Osteoblast (primary cell): ENCODE measurements around the gene CDH11. TPM values are rescaled to one million over a fixed set of nuclear protein-coding genes. Genes with fewer than 3 reads are reported as not detected.
A peak's percentile ranks its signal among the peaks of the same experiment; 100 is the strongest.

ENCODE experiments used
- DNase-seq: peaks from one replicate; pipeline ENCODE4 v3.0.0; 2011; ENCODE audit warnings: low spot score, mixed read lengths; ENCODE audit not compliant: insufficient read length; ENCODE audit errors: missing footprints
- H2AFZ ChIP-seq: 2 replicates; pipeline ENCODE4 v1.6.0; 2011; ENCODE audit warnings: mild to moderate bottlenecking, low read length
- H3K27ac ChIP-seq: 2 replicates; pipeline ENCODE4 v1.5.1; 2011; ENCODE audit warnings: mild to moderate bottlenecking, low read depth, low read length, moderate library complexity
- H3K27me3 ChIP-seq: 2 replicates; pipeline ENCODE4 v1.6.0; 2012; ENCODE audit warnings: mild to moderate bottlenecking, control low read depth, inconsistent platforms, low read length, moderate library complexity; ENCODE audit not compliant: insufficient read depth
- H3K36me3 ChIP-seq: 2 replicates; pipeline ENCODE4 v1.5.1; 2011; ENCODE audit warnings: mild to moderate bottlenecking, low read length, control low read depth, moderate library complexity; ENCODE audit not compliant: insufficient read depth
- H3K4me1 ChIP-seq: 2 replicates; pipeline ENCODE4 v1.5.1; 2011; ENCODE audit warnings: mild to moderate bottlenecking, low read length, control low read depth, moderate library complexity; ENCODE audit not compliant: insufficient read depth
- H3K4me2 ChIP-seq: 2 replicates; pipeline ENCODE4 v1.6.0; 2011; ENCODE audit warnings: mild to moderate bottlenecking, low read length; ENCODE audit not compliant: insufficient read depth
- H3K4me3 ChIP-seq: fragments of 200-600 bp; sonication (generic); 3 replicates; pipeline ENCODE4 v1.5.1; 2012; ENCODE audit warnings: mild to moderate bottlenecking, low read length, inconsistent platforms; ENCODE audit not compliant: insufficient read depth
- H3K79me2 ChIP-seq: 2 replicates; pipeline ENCODE4 v1.6.0; 2012; ENCODE audit warnings: mild to moderate bottlenecking, low read length, control low read depth, inconsistent platforms; ENCODE audit not compliant: insufficient read depth
- H3K9me3 ChIP-seq: 2 replicates; pipeline ENCODE4 v1.5.1; 2011; ENCODE audit warnings: low read depth, low read length, control low read depth
- H4K20me1 ChIP-seq: 2 replicates; pipeline ENCODE4 v1.6.0; 2012; ENCODE audit warnings: mild to moderate bottlenecking, low read length, control low read depth; ENCODE audit not compliant: insufficient read depth
- total RNA-seq: library from RNA; depleted of rRNA; stranded (reverse); fragments of >200 nt; gene quantifications from 2 replicates; pipeline ENCODE4 v1.2.3, GENCODE V29; 2012
- TF ChIP-seq, protein P1 (sequence below): IDR thresholded peaks from 2 replicates; pipeline ENCODE4 v1.5.1; 2011; ENCODE audit warnings: mild to moderate bottlenecking, low read depth, low read length, moderate library complexity; ENCODE audit errors: extremely low read depth

Gene CDH11
- total RNA-seq, 1 donor: 1,116 TPM

GRCh38 chr16:64907844-64908243, 214.0 kb downstream of the CDH11 start:
- Histone ChIP-seq H3K4me3 (no peak overlapping the region), H4K20me1 (no peaks in the 10 kb centered on the region), H3K4me1 (peaks cover 21% of the 10 kb centered on the region), H3K4me2 (no peak overlapping the region), H2AFZ (no peak overlapping the region), H3K36me3 (no peaks in the 10 kb centered on the region), H3K27ac (no peak overlapping the region), H3K9me3 (no peaks in the 10 kb centered on the region), H3K27me3 (no peaks in the 10 kb centered on the region), H3K79me2 (no peaks in the 10 kb centered on the region)
- DNase-seq: peak; percentile 49
- TF ChIP-seq, protein P1, sequence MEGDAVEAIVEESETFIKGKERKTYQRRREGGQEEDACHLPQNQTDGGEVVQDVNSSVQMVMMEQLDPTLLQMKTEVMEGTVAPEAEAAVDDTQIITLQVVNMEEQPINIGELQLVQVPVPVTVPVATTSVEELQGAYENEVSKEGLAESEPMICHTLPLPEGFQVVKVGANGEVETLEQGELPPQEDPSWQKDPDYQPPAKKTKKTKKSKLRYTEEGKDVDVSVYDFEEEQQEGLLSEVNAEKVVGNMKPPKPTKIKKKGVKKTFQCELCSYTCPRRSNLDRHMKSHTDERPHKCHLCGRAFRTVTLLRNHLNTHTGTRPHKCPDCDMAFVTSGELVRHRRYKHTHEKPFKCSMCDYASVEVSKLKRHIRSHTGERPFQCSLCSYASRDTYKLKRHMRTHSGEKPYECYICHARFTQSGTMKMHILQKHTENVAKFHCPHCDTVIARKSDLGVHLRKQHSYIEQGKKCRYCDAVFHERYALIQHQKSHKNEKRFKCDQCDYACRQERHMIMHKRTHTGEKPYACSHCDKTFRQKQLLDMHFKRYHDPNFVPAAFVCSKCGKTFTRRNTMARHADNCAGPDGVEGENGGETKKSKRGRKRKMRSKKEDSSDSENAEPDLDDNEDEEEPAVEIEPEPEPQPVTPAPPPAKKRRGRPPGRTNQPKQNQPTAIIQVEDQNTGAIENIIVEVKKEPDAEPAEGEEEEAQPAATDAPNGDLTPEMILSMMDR: no peak

- TF ChIP-seq, protein P1: no peak
Observed at GRCh38 chr16:64903770-64904169, 218.1 kb downstream of the CDH11 start.

DNA sequence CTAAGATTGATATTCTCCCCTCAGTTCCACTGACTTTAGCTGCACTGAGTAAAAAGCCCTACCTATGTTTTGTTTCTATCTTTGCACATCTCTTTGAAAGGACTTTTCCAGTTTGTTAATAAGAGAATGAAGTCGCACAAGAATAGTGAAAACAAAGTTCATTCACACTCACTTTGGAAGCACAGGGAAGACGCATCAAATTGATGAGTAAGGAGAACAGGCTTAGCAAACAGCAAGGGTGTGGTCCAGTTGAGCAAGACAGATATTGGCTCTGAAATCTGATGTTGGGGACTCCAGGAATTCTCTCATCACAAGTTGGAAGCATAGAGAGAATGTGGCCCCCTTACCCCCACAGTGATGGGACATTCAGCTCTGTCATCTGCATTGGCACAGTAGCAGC, 221.3 kb downstream of the CDH11 start:
- Histone ChIP-seq H3K4me1 (no peaks in the 10 kb centered on the region), H2AFZ (peak overlapping the region; percentile 16), H3K4me2 (no peak overlapping the region), H3K27me3 (no peaks in the 10 kb centered on the region), H3K27ac (no peak overlapping the region), H3K36me3 (no peaks in the 10 kb centered on the region), H4K20me1 (no peaks in the 10 kb centered on the region), H3K79me2 (no peaks in the 10 kb centered on the region), H3K9me3 (no peaks in the 10 kb centered on the region), H3K4me3 (no peak overlapping the region)
- TF ChIP-seq, protein P1: no peak
- DNase-seq: no peak

More at GRCh38 chr16:64903770-64904169, 218.1 kb downstream of the CDH11 start:
- H3K79me2 ChIP-seq: no peaks in the 10 kb centered on the region
- peaks cover 8% of the 10 kb centered on the region for H3K4me1 ChIP-seq
- no peak overlapping the region for H2AFZ ChIP-seq
- H3K4me2 ChIP-seq: no peak overlapping the region
- H4K20me1 ChIP-seq: no peaks in the 10 kb centered on the region
- no peaks in the 10 kb centered on the region for H3K36me3 ChIP-seq
- H3K27me3 ChIP-seq: no peaks in the 10 kb centered on the region
- DNase-seq: no peak
- H3K9me3 ChIP-seq: no peaks in the 10 kb centered on the region
- no peak overlapping the region for H3K27ac ChIP-seq
- H3K4me3 ChIP-seq: no peak overlapping the region

DNA sequence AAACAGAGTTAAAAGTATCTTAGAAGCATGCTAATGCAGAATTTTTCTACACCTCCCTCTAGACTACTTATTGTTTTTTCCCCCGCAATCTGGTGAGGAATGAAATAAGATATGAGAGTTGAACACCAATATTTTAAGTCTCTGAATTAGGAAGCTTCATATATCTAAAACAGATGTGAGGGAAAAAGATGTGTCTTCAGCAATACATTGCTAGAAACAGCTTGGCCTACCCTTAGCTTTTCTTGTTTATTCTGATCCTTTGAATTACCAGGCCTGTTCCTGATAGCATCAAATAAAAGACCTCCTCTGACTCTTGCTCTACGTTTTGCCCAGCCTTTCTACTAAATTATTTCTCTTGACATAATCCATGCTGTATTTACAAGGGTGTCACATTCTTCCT, 221.8 kb downstream of the CDH11 start:
- Histone ChIP-seq H3K79me2 (no peaks in the 10 kb centered on the region), H3K27me3 (no peaks in the 10 kb centered on the region), H3K4me1 (no peaks in the 10 kb centered on the region), H4K20me1 (no peaks in the 10 kb centered on the region), H3K4me2 (no peak overlapping the region), H3K27ac (no peak overlapping the region), H3K4me3 (no peak overlapping the region), H3K9me3 (no peaks in the 10 kb centered on the region), H3K36me3 (no peaks in the 10 kb centered on the region), H2AFZ (peak overlapping the region; percentile 16)
- TF ChIP-seq, protein P1: no peak
- no peak for DNase-seq
